HG03439 (cell line): Measurements from ENCODE around the gene TTLL9.
A peak's percentile ranks its signal among the peaks of the same experiment; 100 is the strongest.

Experiments
- ATAC-seq: cut with Tn5 transposase; IDR thresholded peaks from one replicate; pipeline ENCODE4 v1.9.1; 2021; ENCODE audit warnings: mild to moderate bottlenecking, moderate library complexity; ENCODE audit not compliant: unreplicated experiment

TTLL9 gene

DNA sequence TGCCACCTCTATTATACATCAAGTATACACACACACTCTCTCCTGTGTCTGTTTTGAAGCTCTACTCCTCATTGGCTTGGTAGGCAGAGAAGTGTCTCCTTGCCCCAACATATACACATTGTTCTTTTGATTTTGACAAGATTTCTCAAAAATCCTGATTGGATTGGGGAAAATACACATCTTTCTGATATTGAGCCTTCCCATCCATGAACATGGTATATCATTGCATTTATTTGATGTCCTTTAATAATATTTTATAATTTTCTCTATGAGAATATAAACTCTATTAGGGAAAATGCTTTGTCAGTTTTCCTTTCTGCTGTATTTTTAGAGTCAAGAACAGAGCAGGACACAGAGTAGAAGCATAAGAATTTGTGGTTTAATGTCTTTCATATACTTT is 7.2 kb downstream of the TTLL9 start:
- no peak for ATAC-seq

DNA sequence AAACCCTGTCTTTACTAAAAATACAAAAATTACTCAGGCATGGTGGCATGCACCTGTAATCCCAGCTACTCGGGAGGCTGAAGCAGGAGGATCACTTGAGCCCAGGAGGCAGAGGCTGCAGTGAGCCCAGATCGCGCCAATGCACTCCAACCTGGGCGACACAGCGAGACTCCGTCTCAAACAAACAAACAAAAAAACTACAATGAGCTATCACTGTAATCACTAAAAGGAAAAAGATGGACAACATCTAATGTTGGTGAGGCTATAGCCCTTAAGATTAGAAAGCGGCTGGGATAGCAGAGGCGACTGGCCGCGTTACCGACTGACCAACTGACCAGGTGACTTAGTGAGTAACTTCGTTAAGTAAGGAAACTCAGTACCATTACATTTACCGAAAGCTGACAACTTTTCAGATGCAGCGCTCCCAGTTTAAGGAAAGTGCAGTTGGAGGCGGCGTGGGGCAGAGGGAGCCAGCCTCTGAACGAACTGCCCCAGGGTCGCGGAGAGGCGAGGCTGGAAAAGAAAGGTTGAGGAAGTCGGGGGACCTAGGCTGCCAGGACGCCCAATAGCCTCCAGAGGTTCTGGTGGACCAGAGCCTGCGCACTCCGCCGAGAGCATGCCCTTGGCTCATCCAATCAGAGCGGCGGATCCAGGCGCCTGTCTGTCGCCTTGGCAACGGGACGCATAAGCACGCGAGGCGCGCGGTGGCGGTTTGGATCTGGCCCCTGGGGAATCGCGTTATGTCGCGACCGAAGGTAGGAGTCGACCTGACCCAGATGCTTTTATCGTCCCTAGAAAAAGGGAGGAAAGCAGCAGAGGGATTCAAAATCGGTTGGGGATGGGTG is 8.9 kb downstream of the TTLL9 start:
- ATAC-seq = peak; percentile 89

DNA sequence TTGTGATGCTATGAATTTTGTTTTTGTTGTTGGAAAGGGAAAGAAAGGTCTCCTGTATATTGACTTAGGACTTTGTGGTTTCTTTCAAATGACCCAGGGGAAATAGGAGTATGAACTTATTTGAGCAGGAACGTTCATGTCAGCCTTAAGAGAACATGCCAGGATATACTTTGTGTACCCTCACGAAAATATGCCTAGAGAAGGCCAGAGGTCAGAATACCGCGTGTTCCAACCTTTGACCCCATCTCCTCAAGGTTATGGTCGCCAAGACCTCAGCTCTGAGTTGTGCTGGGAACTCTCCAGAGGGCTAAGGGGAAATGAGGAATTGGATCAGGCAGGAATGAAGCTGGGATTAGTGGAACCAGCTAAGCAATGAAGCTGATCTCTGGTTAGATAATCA is 11.5 kb downstream of the TTLL9 start:
- ATAC-seq = no peak

DNA sequence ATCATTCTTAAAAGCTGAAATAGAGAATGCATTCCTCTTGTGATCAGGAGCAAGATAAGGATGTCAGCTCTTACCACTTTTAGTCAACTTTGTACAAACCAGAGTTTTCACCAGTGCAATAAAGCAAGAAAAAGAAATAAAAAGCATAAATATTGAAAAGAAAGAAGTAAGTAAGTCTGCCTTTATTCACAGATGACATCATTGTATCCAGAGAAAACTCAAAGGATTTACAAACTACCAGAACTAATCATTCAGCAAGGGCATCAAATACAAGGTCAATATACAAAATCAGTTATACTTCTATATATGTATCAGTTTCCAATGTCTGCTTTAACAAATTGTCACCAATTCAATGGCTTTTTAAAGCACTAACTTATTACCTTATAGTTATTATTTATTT is 13.4 kb downstream of the TTLL9 start:
- no peak for ATAC-seq

DNA sequence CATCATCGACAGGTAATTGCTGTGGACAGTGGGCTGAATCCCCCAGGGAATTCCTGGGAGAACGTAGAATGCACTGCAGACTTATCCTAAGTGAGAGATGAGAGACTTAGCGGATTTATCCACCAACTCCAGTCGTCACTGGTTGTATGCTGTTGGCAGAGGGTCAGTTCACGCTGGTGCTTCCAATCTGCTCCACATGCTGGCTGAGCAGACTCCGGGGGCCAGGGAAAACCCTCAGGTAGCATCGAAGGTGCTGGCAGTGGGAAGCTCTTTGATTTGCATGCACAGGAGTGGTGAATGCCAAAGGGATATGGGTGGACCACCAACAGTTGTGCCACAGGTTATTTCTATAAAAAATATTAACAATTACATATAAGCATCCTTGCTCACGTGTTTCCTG is 20.2 kb downstream of the TTLL9 start:
- ATAC-seq = no peak

DNA sequence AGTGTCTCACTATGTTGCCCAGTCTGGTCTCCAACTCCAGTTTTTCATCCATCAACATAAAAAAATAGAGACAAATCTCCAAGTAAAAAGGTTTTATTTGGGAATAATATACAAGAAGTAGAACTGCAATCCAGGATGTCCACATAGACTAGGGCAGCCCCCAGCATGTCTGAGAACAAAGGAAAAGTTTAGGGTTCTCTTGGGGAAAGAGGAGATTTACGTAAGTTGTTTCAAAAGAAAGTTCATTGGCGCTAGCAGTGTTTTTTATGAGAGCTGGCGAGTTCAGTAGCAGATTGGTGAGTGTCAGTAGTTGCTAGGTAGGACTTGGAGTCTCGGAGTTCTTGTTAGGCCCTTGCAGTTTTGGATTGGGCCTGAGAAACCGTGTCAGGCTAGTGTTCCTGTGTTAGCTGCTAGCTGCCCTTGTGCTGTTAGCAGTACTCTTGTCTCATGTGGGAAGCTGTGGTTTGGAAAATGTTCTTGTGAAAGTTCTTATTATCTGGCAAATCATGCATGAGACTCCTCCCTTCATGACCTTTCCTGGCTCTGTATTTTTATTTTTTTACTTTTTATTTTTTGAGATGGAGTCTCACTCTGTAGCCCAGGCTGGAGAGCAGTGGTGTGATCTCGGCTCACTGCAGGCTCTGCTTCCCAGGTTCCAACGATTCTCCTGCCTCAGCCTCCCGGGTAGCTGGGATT is 24.7 kb downstream of the TTLL9 start:
- peak; percentile 86 for ATAC-seq

DNA sequence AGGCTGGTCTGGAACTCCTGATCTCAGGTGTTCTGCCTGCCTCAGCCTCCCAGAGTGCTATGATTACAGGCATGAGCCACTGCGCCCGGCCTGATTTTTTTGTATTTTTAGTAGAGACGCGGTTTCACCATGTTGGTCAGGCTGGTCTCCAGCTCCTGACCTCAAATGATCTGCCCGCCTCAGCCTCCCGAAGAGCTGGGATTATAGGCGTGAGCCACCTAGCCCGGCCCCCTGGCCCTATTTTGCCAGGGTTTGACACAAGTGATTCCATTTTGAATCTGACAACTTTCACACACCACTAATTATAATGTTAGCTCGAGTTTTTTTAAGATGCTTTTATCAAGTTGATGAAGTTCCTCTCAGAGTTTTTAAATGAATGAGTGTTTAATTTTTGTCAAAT is 25.6 kb downstream of the TTLL9 start:
- no peak for ATAC-seq

DNA sequence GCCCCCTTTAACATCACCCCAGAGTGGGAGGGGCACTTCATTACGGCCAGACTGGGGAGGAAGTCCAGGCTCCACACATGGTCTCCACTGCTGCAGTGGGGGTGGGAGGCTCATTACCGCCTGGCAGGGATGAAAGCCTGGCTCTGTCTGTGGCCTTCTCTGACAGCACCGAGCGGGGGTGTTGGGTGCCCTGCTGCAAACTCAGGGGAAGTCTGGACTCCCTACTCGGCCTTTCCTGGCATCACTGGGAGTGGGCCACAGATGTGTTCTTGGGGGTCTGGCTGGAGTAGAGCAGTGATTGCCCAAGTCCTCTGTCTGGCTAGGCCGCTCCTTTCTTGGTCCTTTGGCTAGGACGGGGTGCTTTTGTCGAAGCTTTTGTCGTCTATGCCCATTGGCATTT is 27.1 kb downstream of the TTLL9 start:
- ATAC-seq = no peak

DNA sequence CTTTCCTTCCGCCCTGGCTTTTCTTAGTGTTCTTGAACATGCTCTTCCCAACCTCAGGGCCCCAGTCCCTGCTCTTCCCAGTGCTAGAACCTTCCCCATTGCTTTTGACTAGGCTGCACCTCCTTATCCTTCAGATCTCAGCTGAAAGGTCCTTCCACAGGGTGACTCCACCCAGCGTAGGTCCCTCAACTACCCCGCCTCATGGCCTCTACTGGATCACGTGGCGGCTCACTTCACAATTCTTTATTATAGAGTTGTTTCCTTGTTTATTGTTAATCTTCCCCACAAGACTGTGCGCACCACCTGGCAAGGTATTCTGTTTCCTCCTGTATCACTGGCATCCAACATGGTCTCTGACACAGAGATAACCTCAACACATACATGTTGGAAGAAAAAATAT is 31.2 kb downstream of the TTLL9 start:
- no peak for ATAC-seq

DNA sequence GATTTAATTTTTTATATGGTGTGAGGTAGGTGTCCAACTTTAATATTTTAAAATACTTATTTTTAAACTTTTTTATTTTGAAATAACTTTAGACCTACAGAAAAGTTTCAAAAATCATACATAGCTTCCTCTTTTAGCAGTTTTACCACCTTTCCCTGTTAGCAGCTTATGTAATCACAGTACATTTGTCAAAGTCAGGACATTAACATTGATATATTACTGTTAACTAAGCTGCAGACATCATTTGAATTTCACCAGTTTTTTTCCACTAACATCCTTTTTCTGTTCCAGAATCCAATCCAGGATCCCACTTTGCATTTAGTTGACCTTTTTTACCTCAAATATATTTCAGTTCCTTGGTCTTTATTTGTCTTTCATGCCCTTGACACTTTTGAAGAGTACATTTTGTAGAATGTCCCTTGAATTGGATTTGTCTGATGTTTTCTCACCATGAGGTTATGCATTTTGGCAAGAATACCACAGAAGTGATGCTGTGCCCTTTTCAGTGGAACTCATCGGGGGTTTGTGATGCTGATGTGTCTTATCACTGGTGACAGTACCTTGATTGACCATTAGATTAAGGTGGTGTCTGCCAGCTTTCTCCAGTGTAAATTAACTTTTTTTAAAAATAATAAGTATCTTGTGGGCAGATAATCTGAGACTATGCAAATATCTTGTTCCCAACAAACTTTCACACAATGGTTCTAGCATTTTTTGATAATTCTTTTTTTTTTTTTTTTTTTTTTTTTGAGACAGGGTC is 33.4 kb downstream of the TTLL9 start:
- ATAC-seq = no peak

DNA sequence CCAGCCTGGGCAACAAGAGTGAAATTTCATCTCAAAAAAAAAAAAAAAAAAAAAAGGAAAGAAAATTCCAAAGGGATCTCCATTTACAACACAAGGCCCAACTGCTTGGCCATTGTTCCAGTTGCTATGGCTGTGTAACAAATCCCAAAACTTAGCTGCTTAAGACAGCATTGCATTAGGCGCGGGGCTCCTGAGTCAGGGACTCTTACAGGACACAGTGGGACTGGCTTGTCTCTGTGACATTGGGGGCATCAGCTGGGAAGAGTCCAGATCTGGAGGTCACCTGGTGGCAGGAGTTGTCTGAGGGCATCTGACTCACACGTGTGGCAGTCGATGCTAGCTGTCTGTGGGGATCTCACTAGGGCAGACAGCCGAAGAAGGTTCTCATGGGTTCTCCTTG is 35.6 kb downstream of the TTLL9 start:
- no peak for ATAC-seq

DNA sequence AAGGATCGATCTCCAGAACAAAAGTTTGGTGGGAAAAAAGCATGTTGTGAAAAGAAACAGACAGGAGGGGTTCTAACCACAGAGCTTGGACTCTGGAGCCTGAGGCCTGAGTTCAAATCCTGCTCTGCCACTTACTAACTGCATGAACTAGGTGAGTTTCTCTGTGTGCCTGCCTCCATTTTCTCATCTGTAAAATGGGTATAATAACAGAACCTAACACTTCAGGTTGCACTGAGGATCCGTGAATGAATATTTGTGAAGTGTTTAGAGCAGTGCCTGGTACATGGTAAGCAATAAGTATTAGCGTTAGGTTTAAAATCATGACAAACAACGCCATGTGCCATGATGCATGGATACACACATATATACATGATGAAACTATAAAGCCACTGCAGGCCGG is 36.6 kb downstream of the TTLL9 start:
- no peak for ATAC-seq

DNA sequence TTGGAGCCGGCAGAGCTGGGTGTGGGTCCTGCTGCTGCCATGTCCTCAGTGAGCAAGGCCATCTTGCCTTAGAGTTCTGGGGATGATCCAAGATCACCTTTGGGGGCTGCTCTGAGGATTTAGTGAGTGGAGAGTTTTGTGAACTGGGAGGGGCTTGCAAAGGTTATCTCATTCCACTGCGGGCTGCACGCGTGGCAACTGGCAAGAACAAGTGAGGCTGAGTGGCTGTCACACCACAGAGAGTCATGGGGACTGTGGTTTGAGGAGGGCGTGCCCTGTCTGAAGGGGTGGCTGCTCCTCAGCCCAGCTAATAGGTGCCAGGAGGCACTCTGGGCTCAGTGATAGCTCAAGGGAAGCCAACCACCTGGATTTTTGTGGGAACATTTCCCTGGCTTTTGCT is 37.6 kb downstream of the TTLL9 start:
- ATAC-seq = no peak

DNA sequence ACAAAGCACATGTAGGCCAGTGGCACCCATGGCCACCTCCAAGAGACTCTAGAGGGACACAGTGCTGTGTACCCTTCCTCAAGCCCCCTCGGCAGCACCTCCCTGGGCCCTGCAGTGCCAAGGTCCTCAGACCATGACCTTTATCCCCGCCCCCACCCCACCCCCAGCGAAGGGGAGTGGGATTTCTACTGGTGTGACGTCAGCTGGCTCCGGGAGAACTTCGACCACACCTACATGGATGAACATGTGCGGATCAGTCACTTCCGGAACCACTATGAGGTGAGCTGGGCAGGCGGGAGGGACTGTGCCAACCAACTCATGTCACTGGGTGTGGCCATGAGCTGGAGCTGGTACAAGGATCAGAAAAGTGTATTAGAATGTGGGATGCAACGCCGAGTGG is 38.0 kb downstream of the TTLL9 start:
- no peak for ATAC-seq

DNA sequence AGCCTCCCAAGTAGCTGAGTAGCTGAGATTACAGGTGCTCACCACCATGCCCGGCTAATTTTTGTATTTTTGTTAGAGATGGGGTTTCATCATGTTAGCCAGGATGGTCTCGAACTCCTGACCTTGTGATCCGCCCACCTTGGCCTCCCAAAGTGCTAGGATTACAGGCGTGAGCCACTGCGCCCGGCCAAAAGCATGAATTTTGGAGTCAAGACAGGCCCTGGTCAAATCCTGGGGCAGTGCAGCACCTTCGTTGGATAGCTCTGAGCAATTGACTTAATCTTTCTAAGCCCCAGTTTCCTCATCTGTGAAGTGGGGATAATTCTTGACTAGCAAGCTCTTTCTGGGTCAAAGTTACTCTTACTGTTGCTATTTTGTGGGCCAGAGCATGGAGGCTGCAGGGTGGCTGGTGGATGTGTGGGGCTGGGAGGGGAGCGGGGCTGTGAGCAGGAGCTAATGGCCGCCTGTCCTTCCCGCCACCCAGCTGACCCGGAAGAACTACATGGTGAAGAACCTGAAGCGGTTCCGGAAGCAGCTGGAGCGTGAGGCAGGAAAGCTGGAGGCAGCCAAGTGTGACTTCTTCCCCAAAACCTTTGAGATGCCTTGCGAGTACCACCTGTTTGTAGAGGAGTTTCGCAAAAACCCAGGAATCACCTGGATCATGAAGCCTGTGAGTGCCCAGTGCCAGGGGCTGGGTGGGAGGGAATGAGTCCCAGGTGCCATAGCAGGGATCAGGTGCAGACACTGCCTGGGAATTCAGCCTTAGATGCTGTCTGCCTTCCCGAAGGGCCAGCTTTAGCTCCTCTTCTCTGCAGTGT is 39.0 kb downstream of the TTLL9 start:
- no peak for ATAC-seq

DNA sequence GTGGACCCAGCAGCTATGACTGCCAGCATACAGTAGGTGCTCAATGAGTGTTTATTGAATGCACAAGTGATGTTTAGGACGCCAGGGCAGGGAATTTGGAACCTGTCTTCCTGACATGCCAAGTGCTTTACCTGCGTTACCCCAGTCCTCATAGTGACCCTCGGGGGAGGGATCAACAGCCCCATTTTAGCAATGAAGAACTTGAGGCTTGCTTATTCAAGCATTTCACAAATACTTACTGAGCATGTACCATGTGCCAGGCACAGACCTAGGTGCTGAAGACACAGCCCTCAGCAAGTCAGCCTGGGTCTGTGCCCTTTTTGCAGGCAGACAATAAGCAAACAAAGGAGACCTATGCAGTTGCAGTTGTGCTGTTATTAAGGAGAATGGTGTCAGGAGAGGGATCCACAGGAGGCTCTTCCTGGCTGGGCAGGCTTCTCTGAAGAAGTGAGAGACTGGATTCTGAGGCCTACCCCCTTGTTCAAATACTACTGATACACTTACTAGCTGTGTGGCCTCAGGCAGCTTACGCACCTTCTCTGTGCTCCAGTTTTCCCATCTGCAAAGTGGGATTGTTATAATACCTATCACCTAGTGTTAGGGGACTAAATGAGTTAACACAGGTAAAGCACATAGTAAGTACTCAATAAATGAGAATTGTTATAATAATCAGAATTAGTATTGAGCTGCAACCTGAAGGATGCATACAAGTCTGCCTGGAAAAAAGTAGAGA is 39.8 kb downstream of the TTLL9 start:
- no peak for ATAC-seq

DNA sequence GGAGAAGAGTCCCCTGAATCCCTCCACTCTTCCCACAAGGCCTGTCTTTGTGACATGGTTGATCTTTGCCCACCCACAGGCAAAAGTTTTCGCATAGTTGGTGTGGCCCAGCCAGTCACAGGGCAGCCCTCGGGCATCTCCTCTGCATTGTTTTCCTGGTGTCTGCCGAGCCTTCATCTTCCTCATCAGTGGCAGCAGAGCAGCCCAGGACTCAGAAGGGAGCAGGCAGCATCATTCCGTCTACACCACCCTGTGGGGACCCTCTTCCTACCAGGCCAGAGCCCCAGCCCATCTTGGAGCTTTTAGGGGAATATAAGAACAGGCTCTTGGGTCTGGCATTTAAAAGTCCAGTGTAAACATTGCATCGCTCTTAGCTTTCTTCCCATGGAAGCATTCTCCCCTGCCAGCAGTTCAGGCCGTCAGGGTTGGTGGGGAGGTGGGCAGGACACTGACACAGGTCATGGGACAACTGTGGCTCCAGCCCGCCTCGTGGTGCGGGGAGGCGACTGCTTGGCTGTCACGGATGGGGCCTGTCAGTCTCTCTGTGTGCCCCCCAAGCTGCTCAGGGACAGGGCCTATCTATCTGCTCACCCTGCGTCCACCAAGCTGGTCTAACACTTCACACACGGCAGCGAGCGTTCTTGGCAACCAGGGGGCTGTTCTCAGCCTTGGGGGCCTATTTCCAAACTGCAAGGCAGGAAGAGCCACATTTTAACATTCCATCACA is 43.2 kb downstream of the TTLL9 start:
- ATAC-seq = no peak

DNA sequence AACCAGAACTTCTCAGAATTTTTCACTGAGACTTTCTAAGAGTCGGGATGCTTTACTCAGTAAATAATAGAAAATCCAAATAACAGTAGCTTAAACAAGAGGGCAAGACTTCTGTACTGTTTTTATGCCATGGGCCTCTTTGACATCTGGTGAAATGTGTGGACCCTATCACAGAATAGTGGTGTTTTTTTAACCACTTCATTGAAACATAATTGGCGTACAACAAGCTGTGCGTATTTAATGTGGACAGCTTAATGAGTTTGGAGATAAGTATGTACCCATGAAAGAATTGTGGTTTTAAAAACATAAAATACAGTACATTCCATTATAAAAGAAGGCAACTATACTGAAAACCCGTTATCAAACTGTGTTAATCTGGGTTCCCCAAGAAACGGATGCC is 43.7 kb downstream of the TTLL9 start:
- no peak for ATAC-seq

DNA sequence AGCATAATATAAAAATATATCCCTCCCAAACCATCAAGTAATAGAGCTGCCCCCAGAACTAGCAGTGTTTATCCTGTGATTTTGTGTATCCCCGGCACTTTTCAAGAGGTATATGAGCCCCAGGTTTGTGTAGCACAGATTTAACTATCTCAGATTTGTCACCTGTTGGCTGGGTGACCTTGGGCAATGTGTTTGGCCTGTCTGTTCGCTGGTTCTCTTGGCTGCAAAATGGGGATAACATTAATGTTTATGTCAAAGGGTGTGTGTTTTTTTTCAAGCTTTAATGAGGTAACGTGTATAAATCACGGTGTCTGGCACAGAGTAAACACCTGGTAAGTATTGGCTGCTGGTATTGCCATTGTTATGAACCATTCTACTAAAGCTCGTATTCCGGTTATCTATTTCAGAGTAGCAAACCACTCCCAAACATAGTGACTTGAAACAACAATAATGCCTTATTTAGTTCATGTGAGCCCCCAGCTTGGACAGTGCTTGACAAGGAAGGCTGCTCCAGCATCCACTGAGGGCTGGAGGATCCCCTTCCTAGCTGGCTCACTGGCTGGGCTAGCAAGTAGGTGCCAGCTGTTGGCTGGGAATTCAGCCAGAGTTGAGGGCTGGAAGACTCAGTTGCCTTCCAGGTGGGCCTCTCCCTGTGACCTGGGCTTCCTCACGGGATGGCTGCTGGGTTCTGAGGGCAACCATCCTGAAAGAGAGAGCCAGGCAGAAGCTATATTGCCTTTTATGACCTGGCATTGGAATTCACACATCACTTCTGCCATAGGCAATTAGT is 45.3 kb downstream of the TTLL9 start:
- no peak for ATAC-seq
